D341Med (cell line): ENCODE measurements around the gene SLC25A21.
"Not testable (repeated sequence)": the region's sequence is repeated elsewhere in the genome, so short reads cannot be mapped to it uniquely, and the experiment has no call there.

ENCODE experiments used
- DNase-seq: peaks from one replicate; pipeline ENCODE4 v3.0.0; 2012; ENCODE audit warnings: low spot score

The SLC25A21 gene

DNA sequence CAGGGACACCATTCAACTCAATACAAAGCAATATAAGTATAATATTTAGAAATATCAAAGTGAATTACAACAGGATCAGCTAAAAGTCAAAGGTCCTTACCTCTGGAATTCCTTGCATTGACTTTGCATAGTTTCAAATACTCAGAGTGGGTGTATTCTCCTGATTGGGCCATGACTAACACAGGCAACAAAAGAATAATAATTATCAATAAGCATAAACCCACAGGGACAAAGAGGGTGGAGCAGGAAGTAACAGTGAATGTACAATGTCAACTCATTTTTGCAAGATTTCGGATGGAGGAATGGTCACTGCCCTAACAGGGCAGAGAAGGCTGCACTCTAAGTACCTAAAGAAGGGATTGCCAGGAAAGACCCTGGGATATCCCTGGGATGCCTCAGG, 303.3 kb downstream of the SLC25A21 start:
- DNase-seq: no peak

GRCh38 chr14:36866867-36867266, 305.5 kb downstream of the SLC25A21 start:
- DNase-seq: no peak

DNA sequence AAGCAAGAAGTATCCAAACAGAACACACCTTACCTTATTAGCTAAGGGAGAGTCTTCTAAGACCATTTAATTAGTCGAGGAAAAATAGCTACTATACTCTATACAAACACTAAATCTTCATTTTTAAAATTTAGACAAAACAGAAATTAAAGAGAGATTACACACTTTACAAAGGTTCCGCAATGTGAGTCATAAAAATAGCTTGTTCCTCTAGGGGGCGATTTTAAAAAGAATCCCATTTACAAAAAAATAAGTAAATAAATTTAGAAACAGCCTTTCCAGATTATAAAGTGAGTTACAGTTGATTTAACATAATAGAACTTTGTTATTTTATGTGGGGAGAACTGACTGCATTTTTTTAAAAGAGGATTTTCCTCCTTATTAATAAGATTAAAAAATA, 309.1 kb downstream of the SLC25A21 start:
- DNase-seq: no peak

DNA sequence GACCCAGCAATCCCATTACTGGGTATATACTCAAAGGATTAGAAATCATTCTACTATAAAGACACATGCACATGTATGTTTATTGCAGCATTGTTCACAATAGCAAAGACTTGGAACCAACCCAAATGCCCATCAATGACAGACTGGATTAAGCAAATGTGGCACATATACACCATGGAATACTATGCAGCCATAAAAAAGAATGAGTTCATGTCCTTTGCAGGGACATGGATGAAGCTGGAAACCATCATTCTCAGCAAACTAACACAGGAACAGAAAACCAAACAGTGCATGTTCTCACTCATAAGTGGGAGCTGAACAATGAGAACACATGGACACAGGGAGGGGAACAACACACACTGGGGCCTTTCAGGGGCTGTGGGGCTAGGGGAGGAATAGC, 310.2 kb downstream of the SLC25A21 start:
- not testable (repeated sequence) for DNase-seq

DNA sequence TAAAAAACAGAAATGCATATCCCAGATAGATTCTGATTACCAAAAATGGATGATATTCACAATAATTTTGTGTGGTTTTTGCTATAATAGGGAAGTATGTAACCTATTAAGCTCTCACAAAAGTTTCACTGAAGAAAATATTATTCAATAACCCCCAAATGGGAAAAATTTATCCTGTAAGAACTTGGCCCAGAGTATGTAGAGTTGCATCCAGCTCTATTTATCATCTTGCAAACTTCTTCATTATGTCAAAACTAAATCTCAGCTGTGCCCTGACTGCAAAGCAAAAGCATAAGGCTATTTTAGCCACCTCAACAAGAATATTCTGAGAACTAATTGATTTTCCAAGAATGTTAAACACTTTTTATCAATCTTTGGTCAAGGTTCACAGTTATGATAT, 311.6 kb downstream of the SLC25A21 start:
- no peak for DNase-seq

DNA sequence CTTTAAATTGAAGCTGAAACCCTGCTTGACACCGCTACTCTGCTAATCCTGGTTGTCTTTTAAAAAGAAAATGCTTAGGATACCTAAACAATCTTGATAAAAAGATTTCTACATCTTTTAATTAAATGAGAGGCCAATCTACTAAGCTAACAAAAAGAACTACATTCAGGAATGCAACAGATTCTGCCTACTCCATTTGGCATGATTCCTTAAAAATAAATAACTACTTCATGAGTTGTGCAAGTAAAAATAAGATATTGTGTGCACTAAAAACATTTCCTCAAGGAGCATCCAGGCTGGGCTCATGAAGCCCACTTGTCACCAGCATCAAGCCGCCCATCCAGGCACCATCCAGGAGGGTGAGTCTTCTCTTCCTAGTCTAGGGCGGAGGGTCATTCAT, 313.3 kb downstream of the SLC25A21 start:
- DNase-seq: no peak

- no peak for DNase-seq
Measured at GRCh38 chr14:36857842-36858445, 314.5 kb downstream of the SLC25A21 start.

- DNase-seq: no peak
Measured at GRCh38 chr14:36857136-36857535, 315.3 kb downstream of the SLC25A21 start.

DNA sequence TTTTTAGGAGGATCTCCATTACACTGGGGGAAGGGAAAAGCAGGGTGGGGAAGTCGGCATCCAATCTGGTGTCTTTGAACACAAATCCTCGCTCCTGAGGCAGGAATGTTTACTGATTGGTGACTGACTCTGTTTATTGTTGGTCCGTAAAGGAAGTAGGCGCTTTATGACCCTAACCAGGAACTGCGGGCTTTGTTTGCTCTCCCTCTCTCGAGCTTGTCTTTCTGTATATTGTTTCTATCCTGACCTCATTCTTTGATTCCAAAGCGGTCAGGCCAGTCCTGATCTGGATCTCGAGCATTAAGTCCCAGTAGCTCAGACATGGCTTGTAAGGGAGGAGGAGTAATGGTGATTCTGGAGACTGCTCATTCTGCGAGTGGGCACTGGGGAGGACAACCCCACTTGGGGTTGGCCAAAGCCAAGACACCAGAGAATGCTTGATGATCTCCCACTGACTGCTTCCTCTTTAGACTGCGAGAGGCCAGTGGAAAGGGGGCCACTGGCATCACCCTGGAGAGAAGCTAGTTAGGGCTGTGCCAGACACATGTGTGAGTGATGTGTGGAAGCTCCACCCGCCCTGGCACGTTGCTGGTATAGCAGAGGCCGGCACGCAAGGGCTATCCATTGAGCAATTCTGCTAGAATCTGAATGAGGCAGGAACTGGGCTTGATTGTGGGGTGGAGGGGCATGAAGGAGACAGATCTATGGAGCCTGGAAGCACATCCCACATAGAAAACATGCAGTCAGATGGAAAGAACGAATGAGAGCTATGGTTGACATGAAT, 316.1 kb downstream of the SLC25A21 start:
- DNase-seq: no peak

DNA sequence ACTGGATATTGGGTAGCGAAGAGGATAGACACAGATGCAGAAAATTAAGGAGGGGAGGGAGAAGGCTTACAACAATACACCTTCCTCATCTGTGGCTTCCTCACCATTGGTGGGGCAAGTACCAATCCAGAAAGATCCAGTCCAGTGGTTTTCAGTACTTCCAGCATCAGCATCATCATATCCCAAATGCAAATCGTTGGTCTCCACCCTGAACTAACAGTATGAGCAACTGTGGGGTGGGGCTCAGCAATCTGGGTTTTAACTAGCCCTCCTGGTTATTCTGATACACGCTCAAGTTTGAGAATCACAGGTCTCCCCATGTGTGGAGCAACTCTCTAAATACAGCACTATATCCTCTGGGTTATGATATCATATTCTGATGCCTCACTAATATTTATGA, 317.0 kb downstream of the SLC25A21 start:
- DNase-seq: no peak

GRCh38 chr14:36852981-36853691, 319.3 kb downstream of the SLC25A21 start:
- DNase-seq: no peak

GRCh38 chr14:36848213-36848612, 324.2 kb downstream of the SLC25A21 start:
- DNase-seq: no peak

- no peak for DNase-seq
Measured at GRCh38 chr14:36847366-36847765, 325.0 kb downstream of the SLC25A21 start.

- no peak for DNase-seq
Measured at GRCh38 chr14:36845356-36846012, 326.9 kb downstream of the SLC25A21 start.

DNA sequence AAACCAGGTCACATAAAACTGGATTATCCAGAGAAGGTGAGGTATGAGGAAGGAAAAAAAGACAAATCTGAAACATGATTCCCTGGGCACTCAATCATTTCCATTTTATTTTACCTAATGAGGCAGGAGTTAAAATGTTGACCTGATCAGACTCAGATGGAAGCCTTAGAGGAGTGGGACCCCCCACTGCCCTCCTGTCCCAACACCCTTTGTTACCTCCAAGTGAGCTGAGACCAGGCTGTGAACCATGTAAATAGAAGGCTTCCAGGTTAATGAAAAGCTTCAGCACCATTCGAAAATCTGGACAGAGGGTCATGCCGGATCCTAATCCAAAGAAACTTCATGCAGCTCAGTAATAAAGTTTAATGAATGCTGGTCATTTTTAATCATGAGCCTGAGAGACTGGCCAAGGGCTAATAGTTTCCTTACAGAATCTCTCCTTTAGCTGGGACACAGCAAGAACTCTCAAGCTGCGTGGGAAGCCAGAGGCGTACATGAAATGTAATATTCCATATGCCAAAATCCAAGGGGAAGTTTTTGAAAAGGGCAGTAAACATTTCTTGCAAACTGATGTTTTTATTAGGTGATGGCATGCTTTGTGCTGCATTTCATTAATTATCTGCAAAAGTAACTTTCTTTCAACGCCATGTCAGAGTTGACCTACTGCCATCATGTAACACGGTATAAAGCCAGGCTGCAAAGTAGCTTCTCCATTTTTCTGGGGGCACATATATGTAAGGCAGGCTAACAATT, 327.8 kb downstream of the SLC25A21 start:
- DNase-seq: no peak

DNA sequence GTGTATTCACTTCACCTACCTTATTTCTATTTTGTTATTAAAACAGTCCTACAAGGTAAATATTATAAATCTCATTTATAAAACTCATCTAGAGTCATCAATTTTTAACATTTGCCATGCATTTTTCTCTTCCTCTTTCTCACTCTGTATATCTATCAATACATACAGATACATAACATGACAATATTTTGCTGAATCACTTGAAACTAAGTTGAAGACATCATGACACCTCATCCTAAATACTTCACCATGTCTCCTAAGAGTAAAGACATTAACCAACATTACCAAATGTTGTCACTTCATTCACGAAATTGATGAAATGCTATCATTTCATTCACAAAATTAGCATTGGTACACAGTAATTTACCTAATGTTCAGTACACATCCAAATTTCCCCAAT, 329.0 kb downstream of the SLC25A21 start:
- no peak for DNase-seq

- DNase-seq: no peak
Measured at GRCh38 chr14:36835128-36835527, 337.3 kb downstream of the SLC25A21 start.

GRCh38 chr14:36834293-36834692, 338.1 kb downstream of the SLC25A21 start:
- no peak for DNase-seq

DNA sequence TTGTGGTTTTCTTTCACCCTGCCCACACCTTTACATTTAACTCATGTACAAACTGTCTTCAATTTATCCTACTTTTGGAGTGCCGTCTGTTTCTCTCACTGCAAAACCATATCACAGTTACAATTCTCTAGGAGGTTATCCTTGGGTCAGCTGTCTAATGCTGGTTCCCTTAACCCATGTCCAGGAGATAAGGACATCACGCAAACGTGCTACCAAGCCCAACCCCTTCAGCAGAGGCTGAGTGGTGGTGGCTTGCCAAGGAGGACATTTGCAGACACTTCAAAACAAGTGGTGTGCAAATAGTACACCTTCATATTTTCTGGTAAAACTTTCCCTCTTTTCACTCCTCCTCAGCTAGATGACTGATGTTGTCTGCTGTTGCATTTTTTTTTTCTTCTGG, 342.9 kb downstream of the SLC25A21 start:
- no peak for DNase-seq

- DNase-seq: no peak
Measured at GRCh38 chr14:36827861-36828260, 344.5 kb downstream of the SLC25A21 start.

DNA sequence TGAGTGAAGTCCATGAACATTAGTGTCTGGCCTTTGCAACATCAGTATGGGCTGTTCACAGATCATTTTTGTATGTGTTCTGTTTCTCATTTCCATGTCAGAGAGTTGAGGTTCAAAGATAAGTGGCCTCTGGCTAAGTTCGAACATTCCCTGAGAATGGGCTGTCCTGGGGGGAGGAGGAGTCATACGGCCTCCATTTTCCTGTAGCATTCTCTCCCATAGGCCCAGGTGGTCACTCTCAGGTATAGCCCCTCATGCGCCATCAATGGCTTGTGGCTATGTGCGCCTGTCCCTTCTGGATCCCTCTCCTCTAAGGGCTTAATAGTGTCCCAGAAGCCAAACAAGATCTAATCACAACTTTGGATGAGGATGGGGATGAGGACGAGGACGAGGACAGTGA, 345.8 kb downstream of the SLC25A21 start:
- DNase-seq: no peak

DNA sequence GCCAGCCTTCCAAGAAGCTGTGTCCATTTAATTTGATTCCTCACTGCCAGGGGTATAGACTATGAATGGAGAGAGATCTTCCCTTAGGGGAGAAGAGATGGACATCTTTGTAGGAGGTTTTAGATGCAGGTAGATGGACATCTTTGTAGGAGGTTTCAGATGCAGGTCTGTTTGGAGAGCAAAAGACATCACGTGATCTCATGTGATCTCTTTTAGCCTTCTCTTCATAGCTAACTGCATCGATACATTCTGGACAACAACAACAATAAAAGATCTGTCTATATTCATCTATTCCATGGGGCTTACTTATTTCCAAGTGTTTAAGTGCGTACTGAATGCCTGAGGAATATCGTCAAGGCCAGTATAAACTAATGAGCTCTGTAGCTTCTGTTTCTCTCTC, 347.6 kb downstream of the SLC25A21 start:
- DNase-seq: no peak
